ENCODE results near the gene TMEM132D.

The TMEM132D gene

DNA sequence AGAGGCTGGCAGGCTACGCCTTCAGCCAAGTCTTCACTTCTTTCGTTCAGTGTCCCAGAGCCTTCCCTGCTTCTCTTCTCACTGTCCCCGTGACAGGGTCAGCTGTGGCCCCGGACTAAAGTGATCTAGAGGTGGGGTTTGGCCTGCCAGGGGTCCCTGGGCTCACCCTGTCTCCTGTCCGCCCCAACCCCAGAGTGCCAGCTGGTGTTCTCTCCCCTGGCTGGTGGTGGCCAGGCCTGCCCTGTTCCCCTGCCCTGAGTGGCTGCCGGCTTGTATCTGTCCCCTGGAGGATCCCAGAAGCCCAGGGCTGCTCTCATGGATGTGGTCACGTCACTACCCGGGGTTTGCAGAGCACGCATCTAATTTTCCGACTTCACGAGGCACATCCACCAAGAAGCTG, 753.1 kb downstream of the TMEM132D start:
- TF ChIP-seq, protein P1, sequence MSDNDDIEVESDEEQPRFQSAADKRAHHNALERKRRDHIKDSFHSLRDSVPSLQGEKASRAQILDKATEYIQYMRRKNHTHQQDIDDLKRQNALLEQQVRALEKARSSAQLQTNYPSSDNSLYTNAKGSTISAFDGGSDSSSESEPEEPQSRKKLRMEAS (IDR thresholded peaks at IDR 0.05; ENCODE audit: low read depth, low read length), result no peak
- TF ChIP-seq POLR2A (IDR thresholded peaks at IDR 0.05; ENCODE audit: extremely low read depth, insufficient read length), result no peak
- TF ChIP-seq CTCF (IDR thresholded peaks at IDR 0.05; ENCODE audit: low read depth, low read length), result no peak
- no peak for TF ChIP-seq MYC (IDR thresholded peaks at IDR 0.05; ENCODE audit: low read depth, low read length)
- DNase-seq (ENCODE audit: low read depth), result no peak
- H3K4me3 ChIP-seq (ENCODE audit: low read depth, low read length), result no peak overlapping the region

DNA sequence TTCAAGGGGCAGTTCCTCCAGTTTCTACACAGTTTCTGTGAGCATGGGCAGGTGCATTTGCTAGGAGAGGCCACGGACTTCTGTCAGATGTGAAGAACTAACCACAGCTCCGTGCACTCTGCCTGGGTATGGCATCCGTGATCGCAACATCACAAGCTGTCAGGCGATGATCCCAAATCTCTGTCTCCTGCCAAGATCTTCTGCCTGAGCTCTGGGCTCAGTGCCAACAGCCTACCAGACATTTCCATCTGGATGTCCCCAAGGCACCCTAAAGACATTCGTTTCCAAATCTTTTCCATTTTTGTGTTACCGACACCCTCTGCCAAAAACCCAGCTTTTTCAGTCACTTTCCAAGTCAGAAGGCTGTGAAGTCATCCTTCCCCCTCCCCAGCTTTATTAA, 758.4 kb downstream of the TMEM132D start:
- H3K4me3 ChIP-seq (ENCODE audit: low read depth, low read length), result no peak overlapping the region
- no peak for TF ChIP-seq POLR2A (IDR thresholded peaks at IDR 0.05; ENCODE audit: extremely low read depth, insufficient read length)
- TF ChIP-seq MYC (IDR thresholded peaks at IDR 0.05; ENCODE audit: low read depth, low read length), result no peak
- DNase-seq (ENCODE audit: low read depth), result no peak

DNA sequence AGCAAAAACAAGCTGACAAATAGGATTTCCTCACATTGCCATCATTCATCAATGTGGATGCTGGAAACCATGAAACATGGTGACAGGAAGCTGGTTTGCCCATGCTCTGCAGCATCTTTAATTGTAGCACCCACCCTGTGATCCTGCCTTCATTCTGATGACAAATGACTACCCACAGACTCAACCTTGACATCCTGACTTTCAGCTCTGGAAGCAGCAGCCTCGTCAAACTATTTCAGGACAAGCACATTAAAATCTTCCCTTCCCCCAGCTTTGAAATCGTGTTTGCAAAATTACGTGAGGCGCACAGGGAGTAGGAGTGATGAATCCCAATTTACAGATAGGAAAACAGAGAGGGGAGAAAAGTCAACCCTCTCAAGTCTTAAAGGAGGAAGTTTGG, 765.0 kb downstream of the TMEM132D start:
- no peak for DNase-seq (ENCODE audit: low read depth)
- H3K4me3 ChIP-seq (ENCODE audit: low read depth, low read length), result no peak overlapping the region

GRCh38 chr12:129136694-129137325, 767.0 kb downstream of the TMEM132D start:
- DNase-seq (ENCODE audit: low read depth), result no peak
- TF ChIP-seq, protein P1 (IDR thresholded peaks at IDR 0.05; ENCODE audit: low read depth, low read length), result no peak
- no peak for TF ChIP-seq POLR2A (IDR thresholded peaks at IDR 0.05; ENCODE audit: extremely low read depth, insufficient read length)
- TF ChIP-seq MYC (IDR thresholded peaks at IDR 0.05; ENCODE audit: low read depth, low read length), result no peak
- no peak for TF ChIP-seq CTCF (IDR thresholded peaks at IDR 0.05; ENCODE audit: low read depth, low read length)
- H3K4me3 ChIP-seq (ENCODE audit: low read depth, low read length), result no peak overlapping the region

More for the DNA sequence above, 765.0 kb downstream of the TMEM132D start:
- no peak for TF ChIP-seq POLR2A (IDR thresholded peaks at IDR 0.05; ENCODE audit: extremely low read depth, insufficient read length)
- no peak for TF ChIP-seq CTCF (IDR thresholded peaks at IDR 0.05; ENCODE audit: low read depth, low read length)
- TF ChIP-seq MYC (IDR thresholded peaks at IDR 0.05; ENCODE audit: low read depth, low read length), result no peak
- TF ChIP-seq, protein P1 (IDR thresholded peaks at IDR 0.05; ENCODE audit: low read depth, low read length), result no peak

DNA sequence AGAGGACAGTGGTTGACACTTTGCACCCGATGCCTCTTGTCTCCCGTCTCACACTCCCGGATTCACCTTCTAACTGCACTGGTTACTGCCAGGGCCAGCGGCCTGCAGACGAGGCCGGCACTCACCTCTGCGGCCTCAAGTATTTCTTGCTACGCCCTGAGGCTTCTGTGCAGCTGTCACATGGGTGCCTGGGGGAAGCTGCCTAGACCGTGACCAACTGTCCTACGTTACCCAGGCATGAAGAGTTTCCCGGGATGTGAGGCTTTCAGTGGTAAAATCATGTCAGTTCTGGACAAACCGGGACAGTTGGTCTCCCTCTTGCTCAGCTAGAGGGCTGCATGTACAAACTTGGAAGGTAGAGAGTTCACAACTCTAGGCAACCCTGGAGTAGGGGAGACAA, 776.1 kb downstream of the TMEM132D start:
- no peak for DNase-seq (ENCODE audit: low read depth)

More for the DNA sequence above, 776.1 kb downstream of the TMEM132D start:
- TF ChIP-seq MYC (IDR thresholded peaks at IDR 0.05; ENCODE audit: low read depth, low read length), result no peak
- no peak for TF ChIP-seq POLR2A (IDR thresholded peaks at IDR 0.05; ENCODE audit: extremely low read depth, insufficient read length)
- TF ChIP-seq CTCF (IDR thresholded peaks at IDR 0.05; ENCODE audit: low read depth, low read length), result no peak
- TF ChIP-seq, protein P1 (IDR thresholded peaks at IDR 0.05; ENCODE audit: low read depth, low read length), result no peak
- H3K4me3 ChIP-seq (ENCODE audit: low read depth, low read length), result no peak overlapping the region
